ENCODE data around the gene ZNF670. TPM values are rescaled to one million over a fixed set of nuclear protein-coding genes. Genes with fewer than 3 reads are reported as not detected.

ZNF670 gene
- total and polyA plus RNA-seq, 9 of the 15 experiments (the other 6 are each of a cell fraction or from before 2014, with no cell fraction given): 7.1 to 23.4 (median 11.8) TPM

- peak; percentile 97 for TF ChIP-seq ZBTB40 (IDR thresholded peaks at IDR 0.05)
- TF ChIP-seq ZBTB40 (CRISPR knock-in tag; IDR thresholded peaks at IDR 0.05): no peak
- no peak for TF ChIP-seq TCF7L2 (IDR thresholded peaks at IDR 0.05; ENCODE audit: low read depth, low read length)
- no peak for TF ChIP-seq RBM39 (optimal IDR thresholded peaks at IDR 0.05; ENCODE audit: low read depth, low read length)
- no peak for TF ChIP-seq SMC3 (conservative IDR thresholded peaks at IDR 0.05; ENCODE audit: insufficient read depth, low read depth, low read length)
- TF ChIP-seq ETV1 (tag; conservative IDR thresholded peaks at IDR 0.05; ENCODE audit: low read depth): peak; percentile 83
- peak; percentile 46; the same call in 1 of the 2 replicates for TF ChIP-seq THRAP3 (IDR thresholded peaks at IDR 0.05; ENCODE audit: borderline replicate concordance)
- no peak for TF ChIP-seq ZNF507 (tag; conservative IDR thresholded peaks at IDR 0.05)
- no peak for TF ChIP-seq CCAR2 (IDR thresholded peaks at IDR 0.05; ENCODE audit: low read depth, low read length)
- no peak for TF ChIP-seq SLC30A9 (CRISPR knock-in tag; IDR thresholded peaks at IDR 0.05)
- peak; percentile 30; the same call in 1 of the 2 replicates for TF ChIP-seq MYC (IDR thresholded peaks at IDR 0.05; ENCODE audit: low read depth, low read length)
- TF ChIP-seq MYC (CRISPR knock-in tag; IDR thresholded peaks at IDR 0.05; ENCODE audit: borderline replicate concordance, low read depth): no peak; the same call in 1 of the 2 replicates
- TF ChIP-seq CREB3L1 (IDR thresholded peaks at IDR 0.05; ENCODE audit: borderline replicate concordance, low read depth): peak; percentile 65
- TF ChIP-seq SRSF7 (optimal IDR thresholded peaks at IDR 0.05; ENCODE audit: low read depth, low read length): no peak
- no peak for TF ChIP-seq ZBTB2 (IDR thresholded peaks at IDR 0.05)
- no peak for TF ChIP-seq NR3C1 (CRISPR knock-in tag; IDR thresholded peaks at IDR 0.05)
Measured at GRCh38 chr1:247103859-247104591, 25.4 kb upstream of the ZNF670 start, which contains the start of gene ZNF669 (continued).

All from K562 (cell line).